ENCODE results near the gene RELN.
"Not testable (repeated sequence)": the region's sequence is repeated elsewhere in the genome, so short reads cannot be mapped to it uniquely, and the experiment has no call there.

The RELN gene

GRCh38 chr7:103541026-103541425 lies 448.4 kb downstream of the RELN start:
- DNase-seq, result peak; percentile 16

GRCh38 chr7:103540338-103540737 lies 449.1 kb downstream of the RELN start:
- no peak for DNase-seq

GRCh38 chr7:103539875-103540274 lies 449.6 kb downstream of the RELN start:
- DNase-seq, result no peak

- no peak for DNase-seq
Measured at GRCh38 chr7:103538964-103539709, 450.3 kb downstream of the RELN start.

- DNase-seq, result no peak
Measured at GRCh38 chr7:103533761-103534160, 455.7 kb downstream of the RELN start.

GRCh38 chr7:103532955-103533354 lies 456.5 kb downstream of the RELN start:
- no peak for DNase-seq

GRCh38 chr7:103528152-103528551 lies 461.3 kb downstream of the RELN start:
- DNase-seq, result no peak

GRCh38 chr7:103525937-103526336 lies 463.5 kb downstream of the RELN start:
- no peak for DNase-seq

- DNase-seq, result peak; percentile 12
Measured at GRCh38 chr7:103524042-103524907, 465.2 kb downstream of the RELN start.

GRCh38 chr7:103521937-103522336 lies 467.5 kb downstream of the RELN start:
- DNase-seq, result no peak

GRCh38 chr7:103504505-103505135 lies 484.8 kb downstream of the RELN start:
- no peak for DNase-seq

GRCh38 chr7:103501206-103501605 lies 488.3 kb downstream of the RELN start:
- no peak for DNase-seq

- no peak for DNase-seq
Measured at GRCh38 chr7:103499976-103500375, 489.5 kb downstream of the RELN start.

GRCh38 chr7:103487419-103487818 lies 502.0 kb downstream of the RELN start:
- DNase-seq, result no peak

- DNase-seq, result not testable (repeated sequence)
Measured at GRCh38 chr7:103486873-103487272, 502.6 kb downstream of the RELN start.

GRCh38 chr7:103480771-103481170 lies 508.7 kb downstream of the RELN start:
- DNase-seq, result no peak

GRCh38 chr7:103474956-103475355 lies 514.5 kb downstream of the RELN start:
- no peak for DNase-seq

GRCh38 chr7:103469095-103469948 lies 520.1 kb downstream of the RELN start:
- DNase-seq, result no peak

GRCh38 chr7:103466814-103467213 lies 522.6 kb downstream of the RELN start:
- no peak for DNase-seq

- DNase-seq, result no peak
Measured at GRCh38 chr7:103462358-103462757, 527.1 kb downstream of the RELN start.

- DNase-seq, result peak; percentile 53
Measured at GRCh38 chr7:103447073-103447960, 542.1 kb downstream of the RELN start.
